H9 (cell line): Measurements from ENCODE around the gene ARL5B. TPM values are rescaled to one million over a fixed set of nuclear protein-coding genes. Genes with fewer than 3 reads are reported as not detected.

Experiments
- DNase-seq: peaks from one replicate; pipeline ENCODE4 v3.0.0-alpha.2; 2017
- H2AFZ ChIP-seq: one replicate; pipeline ENCODE4 v1.6.1; 2013; ENCODE audit warnings: mild to moderate bottlenecking, low read length, control low read depth, moderate library complexity
- H2AK5ac ChIP-seq: 2 replicates; pipeline ENCODE4 v1.6.1; 2013; ENCODE audit warnings: low read length, control low read depth, mixed read lengths; ENCODE audit not compliant: insufficient read length
- H2BK120ac ChIP-seq: one replicate; pipeline ENCODE4 v1.6.1; 2013; ENCODE audit warnings: low read depth, mild to moderate bottlenecking, low read length, control low read depth, inconsistent platforms; ENCODE audit not compliant: poor library complexity, severe bottlenecking
- H2BK12ac ChIP-seq: 2 replicates; pipeline ENCODE4 v1.6.1; 2013; ENCODE audit warnings: low read length, control low read depth, mixed read lengths, low read depth; ENCODE audit not compliant: insufficient read length
- H2BK15ac ChIP-seq: 2 replicates; pipeline ENCODE4 v1.6.1; 2013; ENCODE audit warnings: low read depth, low read length, control low read depth
- H2BK20ac ChIP-seq: one replicate; pipeline ENCODE4 v1.6.1; 2013; ENCODE audit warnings: low read depth, mild to moderate bottlenecking, low read length, control low read depth, inconsistent platforms; ENCODE audit not compliant: poor library complexity, severe bottlenecking
- H2BK5ac ChIP-seq: 2 replicates; pipeline ENCODE4 v1.6.1; 2013; ENCODE audit warnings: low read length, control low read depth, mixed read lengths; ENCODE audit not compliant: insufficient read length
- H3K14ac ChIP-seq: 2 replicates; pipeline ENCODE4 v1.6.1; 2013; ENCODE audit warnings: low read length, control low read depth; ENCODE audit not compliant: insufficient read depth
- H3K18ac ChIP-seq: 2 replicates; pipeline ENCODE4 v1.6.1; 2013; ENCODE audit warnings: low read depth, mild to moderate bottlenecking, mixed read lengths, low read length, control low read depth; ENCODE audit not compliant: insufficient read length
- H3K23ac ChIP-seq: 2 replicates; pipeline ENCODE4 v1.6.1; 2013; ENCODE audit warnings: low read length, control low read depth, mixed read lengths, low read depth; ENCODE audit not compliant: insufficient read length
- H3K23me2 ChIP-seq: 2 replicates; pipeline ENCODE4 v1.6.1; 2013; ENCODE audit warnings: low read depth, mild to moderate bottlenecking, mixed read lengths, low read length, control low read depth; ENCODE audit not compliant: insufficient read length, poor library complexity, severe bottlenecking
- H3K27ac ChIP-seq: 2 replicates; pipeline ENCODE4 v1.5.1; 2013; ENCODE audit warnings: low read length, control low read depth, mixed read lengths, low read depth; ENCODE audit not compliant: insufficient read length
- H3K27me3 ChIP-seq: 2 replicates; pipeline ENCODE4 v1.6.1; 2013; ENCODE audit warnings: low read length, control low read depth, inconsistent platforms; ENCODE audit not compliant: insufficient read depth
- H3K4ac ChIP-seq: 2 replicates; pipeline ENCODE4 v1.6.1; 2013; ENCODE audit warnings: low read depth, mild to moderate bottlenecking, control low read depth, inconsistent platforms, low read length, moderate library complexity
- H3K4me1 ChIP-seq: 2 replicates; pipeline ENCODE4 v1.6.1; 2013; ENCODE audit warnings: low read length, control low read depth, inconsistent platforms; ENCODE audit not compliant: insufficient read depth
- H3K4me2 ChIP-seq: 2 replicates; pipeline ENCODE4 v1.6.1; 2013; ENCODE audit warnings: low read length, control low read depth, mixed read lengths; ENCODE audit not compliant: insufficient read length, insufficient read depth
- H3K56ac ChIP-seq: 2 replicates; pipeline ENCODE4 v1.6.1; 2013; ENCODE audit warnings: low read depth, mild to moderate bottlenecking, mixed read lengths, low read length, control low read depth; ENCODE audit not compliant: insufficient read length
- H3K79me1 ChIP-seq: 2 replicates; pipeline ENCODE4 v1.6.1; 2013; ENCODE audit warnings: low read depth, mild to moderate bottlenecking, moderate library complexity, low read length, control low read depth, inconsistent platforms; ENCODE audit not compliant: insufficient read depth, poor library complexity, severe bottlenecking
- H3K79me2 ChIP-seq: 2 replicates; pipeline ENCODE4 v1.6.1; 2013; ENCODE audit warnings: low read length, control low read depth, inconsistent platforms; ENCODE audit not compliant: insufficient read depth
- H3K9ac ChIP-seq: 2 replicates; pipeline ENCODE4 v1.6.1; 2013; ENCODE audit warnings: low read length, control low read depth, mixed read lengths; ENCODE audit not compliant: insufficient read length; ENCODE audit errors: extremely low read depth
- H3K9me3 ChIP-seq: one replicate; pipeline ENCODE4 v1.6.1; 2013; ENCODE audit warnings: low read depth, low read length, inconsistent platforms; ENCODE audit not compliant: control insufficient read depth
- H3T11ph ChIP-seq: one replicate; pipeline ENCODE4 v1.6.1; 2013; ENCODE audit warnings: mild to moderate bottlenecking, low read length, control low read depth, inconsistent platforms
- H4K20me1 ChIP-seq: one replicate; pipeline ENCODE4 v1.6.1; 2013; ENCODE audit not compliant: control insufficient read depth, insufficient read length, insufficient read depth
- H4K5ac ChIP-seq: 2 replicates; pipeline ENCODE4 v1.6.1; 2013; ENCODE audit warnings: low read depth, mild to moderate bottlenecking, mixed read lengths, low read length, control low read depth; ENCODE audit not compliant: insufficient read length
- H4K8ac ChIP-seq: replicated peaks from 2 replicates; pipeline ENCODE4 v1.6.1; 2013; ENCODE audit warnings: low read length, control low read depth, mixed read lengths, low read depth; ENCODE audit not compliant: insufficient read length
- H4K91ac ChIP-seq: 2 replicates; pipeline ENCODE4 v1.6.1; 2013; ENCODE audit warnings: low read depth, mild to moderate bottlenecking, moderate library complexity, mixed read lengths, low read length, control low read depth; ENCODE audit not compliant: insufficient read length
- H3K27ac Mint-ChIP-seq, 3 experiments: 2 replicates in 2 of 3; 3 replicates in 1 of 3; pipeline ENCODE4 v1.8.0; 2020 to 2021; ENCODE audit warnings: mixed read lengths in 3 of 3, mild to moderate bottlenecking in 1 of 3, moderate library complexity in 1 of 3
- H3K27me3 Mint-ChIP-seq: 2 replicates; pipeline ENCODE4 v1.8.0; 2021; ENCODE audit warnings: low read depth, mild to moderate bottlenecking, moderate library complexity, mixed read lengths
- H3K36me3 Mint-ChIP-seq, 3 experiments: 2 replicates in 2 of 3; 3 replicates in 1 of 3; pipeline ENCODE4 v1.8.0; 2020 to 2021; ENCODE audit warnings: low read depth in 3 of 3, mixed read lengths in 3 of 3; ENCODE audit not compliant: insufficient read depth in 1 of 3
- H3K4me1 Mint-ChIP-seq, 2 experiments: 2 replicates each; pipeline ENCODE4 v1.8.0; 2020; ENCODE audit warnings: mixed read lengths in 2 of 2
- H3K4me3 Mint-ChIP-seq, 2 experiments: 2 replicates in 1 of 2; 3 replicates in 1 of 2; pipeline ENCODE4 v1.8.0; 2020 to 2021; ENCODE audit warnings: mild to moderate bottlenecking in 2 of 2, mixed read lengths in 2 of 2, moderate library complexity in 1 of 2
- H3K9me3 Mint-ChIP-seq, 2 experiments: 2 replicates in 1 of 2; 3 replicates in 1 of 2; pipeline ENCODE4 v1.8.0; 2020; ENCODE audit warnings: mild to moderate bottlenecking in 2 of 2, mixed read lengths in 2 of 2, moderate library complexity in 1 of 2
- CTCF ChIP-seq: fragments of 200-600 bp; sonication (generic); conservative IDR thresholded peaks from 3 replicates; pipeline ENCODE4 v1.8.0; 2021; ENCODE audit warnings: antibody characterized with exemption, mild to moderate bottlenecking
- WGBS: extraction: QIAGEN DNeasy Blood & Tissue Kit; methylation state at CpG from one replicate; pipeline ENCODE4 v1.1.7; 2013; ENCODE audit warnings: missing lambda C conversion rate, low lambda C conversion rate, mixed read lengths; ENCODE audit not compliant: insufficient read length; ENCODE audit errors: extremely low coverage; 5-methylcytosine and 5-hydroxymethylcytosine counted together
- total RNA-seq: library from RNA; stranded (reverse); gene quantifications from 2 replicates; pipeline ENCODE4 v1.2.1, GENCODE V29; 2021

The ARL5B gene
- total RNA-seq, 1 experiment from 2014 or later = 33.9 TPM

- Histone ChIP-seq H3K9ac (no peak overlapping the region), H3K56ac (no peak overlapping the region), H4K5ac (no peak overlapping the region), H4K91ac (no peak overlapping the region), H3K14ac (no peak overlapping the region), H2BK15ac (no peak overlapping the region), H2BK5ac (no peak overlapping the region), H2BK20ac (no peak overlapping the region), H3K4ac (no peak overlapping the region), H3K18ac (no peak overlapping the region), H3K27ac (no peak overlapping the region), H3K23me2 (peaks cover 3% of the 10 kb centered on the region), H3K23ac (no peak overlapping the region), H3K4me1 (no peaks in the 10 kb centered on the region), H3T11ph (no peak overlapping the region), H2BK120ac (no peak overlapping the region), H3K79me1 (peaks cover 4% of the 10 kb centered on the region), H2AFZ (no peak overlapping the region), H3K27me3 (no peaks in the 10 kb centered on the region), H2AK5ac (no peak overlapping the region), H3K79me2 (peaks cover 4% of the 10 kb centered on the region; the same call in 1 of the 2 replicates), H2BK12ac (no peak overlapping the region), H3K4me2 (no peak overlapping the region), H3K9me3 (no peaks in the 10 kb centered on the region), H4K8ac (no peak overlapping the region), H4K20me1 (no peaks in the 10 kb centered on the region)
- no peak for DNase-seq
- peaks cover 0 to 7% (median 0%) of the 10 kb centered on the region in 3 experiments; a peak in 2 of 7 replicates for H3K36me3 Mint-ChIP-seq
- H3K27me3 Mint-ChIP-seq = no peaks in the 10 kb centered on the region
- no peak overlapping the region for H3K27ac Mint-ChIP-seq
- TF ChIP-seq CTCF = no peak
- no peaks in the 10 kb centered on the region for H3K9me3 Mint-ChIP-seq
- peaks cover 14 to 20% of the 10 kb centered on the region in 2 experiments for H3K4me1 Mint-ChIP-seq
- no peak overlapping the region for H3K4me3 Mint-ChIP-seq
- no CpG with 5 or more reads among the region's 2 CpGs for WGBS
These were observed 12.1 kb upstream of the ARL5B start for GRCh38 chr10:18647151-18647550.
